Sigmoid colon (tissue), 3 donors: ENCODE measurements around the gene STN1.

Experiments
- POLR2A ChIP-seq, 2 donors: fragments of 450-650 bp; IDR thresholded peaks; one replicate each; pipeline ENCODE4 v1.6.1; 2016; ENCODE audit warnings: antibody characterized with exemption in 2 of 2, mild to moderate bottlenecking in 2 of 2, moderate library complexity in 2 of 2
- TF ChIP-seq, protein P1 (sequence below), 4 experiments: fragments of 450-650 bp in 3 of 4; fragments of 200-600 bp in 1 of 4; IDR thresholded peaks; one replicate each; pipeline ENCODE4 v1.5.1; 2016 to 2019; ENCODE audit warnings: antibody characterized with exemption in 4 of 4, mild to moderate bottlenecking in 3 of 4, moderate library complexity in 2 of 4

DNA sequence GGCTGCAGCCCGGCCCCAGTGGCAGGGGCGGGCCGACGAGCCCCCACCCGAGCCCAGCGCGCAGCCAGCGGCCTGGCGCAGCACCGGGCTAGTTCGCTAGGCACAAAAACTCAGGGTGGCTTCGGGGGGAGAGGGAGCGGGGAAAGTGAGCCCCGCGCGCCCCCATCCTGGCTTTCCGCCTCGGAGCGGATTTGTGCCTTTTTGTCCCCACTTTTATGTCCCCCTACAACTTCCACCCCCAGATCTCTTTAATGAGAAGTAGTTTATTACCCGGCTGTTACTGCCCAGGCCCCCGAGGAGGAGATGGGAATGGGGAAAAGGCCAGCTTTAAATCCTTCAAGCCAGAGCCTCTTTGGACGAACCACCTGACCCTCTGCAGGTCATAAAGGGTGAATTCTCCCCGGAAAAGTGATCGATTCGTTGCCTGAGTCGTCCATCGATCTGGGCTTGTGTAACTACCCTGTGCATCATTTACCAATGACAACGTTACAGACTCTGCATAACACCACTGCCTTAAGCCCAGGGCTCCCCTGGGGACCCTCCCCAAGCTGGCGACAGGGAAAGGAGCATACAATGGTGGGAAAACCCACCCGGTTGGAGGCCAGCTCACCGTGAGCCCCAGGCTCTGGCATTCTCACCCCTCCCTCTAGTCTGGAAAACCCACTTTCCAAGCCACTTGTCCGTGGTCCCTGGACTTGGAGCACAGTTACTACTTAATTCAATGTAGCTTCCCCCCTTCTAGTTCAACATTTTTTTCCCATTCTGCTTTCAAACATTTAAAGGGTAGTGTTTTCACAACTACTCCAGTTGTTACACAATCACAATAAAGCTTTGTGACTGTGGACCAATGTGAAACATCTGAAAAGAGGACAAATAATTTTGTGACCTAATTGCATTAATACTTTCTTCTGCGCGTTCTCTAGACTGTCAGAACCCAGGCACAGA lies 61.9 kb downstream of the STN1 start:
- TF ChIP-seq, protein P1, sequence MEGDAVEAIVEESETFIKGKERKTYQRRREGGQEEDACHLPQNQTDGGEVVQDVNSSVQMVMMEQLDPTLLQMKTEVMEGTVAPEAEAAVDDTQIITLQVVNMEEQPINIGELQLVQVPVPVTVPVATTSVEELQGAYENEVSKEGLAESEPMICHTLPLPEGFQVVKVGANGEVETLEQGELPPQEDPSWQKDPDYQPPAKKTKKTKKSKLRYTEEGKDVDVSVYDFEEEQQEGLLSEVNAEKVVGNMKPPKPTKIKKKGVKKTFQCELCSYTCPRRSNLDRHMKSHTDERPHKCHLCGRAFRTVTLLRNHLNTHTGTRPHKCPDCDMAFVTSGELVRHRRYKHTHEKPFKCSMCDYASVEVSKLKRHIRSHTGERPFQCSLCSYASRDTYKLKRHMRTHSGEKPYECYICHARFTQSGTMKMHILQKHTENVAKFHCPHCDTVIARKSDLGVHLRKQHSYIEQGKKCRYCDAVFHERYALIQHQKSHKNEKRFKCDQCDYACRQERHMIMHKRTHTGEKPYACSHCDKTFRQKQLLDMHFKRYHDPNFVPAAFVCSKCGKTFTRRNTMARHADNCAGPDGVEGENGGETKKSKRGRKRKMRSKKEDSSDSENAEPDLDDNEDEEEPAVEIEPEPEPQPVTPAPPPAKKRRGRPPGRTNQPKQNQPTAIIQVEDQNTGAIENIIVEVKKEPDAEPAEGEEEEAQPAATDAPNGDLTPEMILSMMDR (IDR thresholded peaks at IDR 0.05) = peak in 1 of 4 experiments; percentile 3
- TF ChIP-seq POLR2A (IDR thresholded peaks at IDR 0.05) = no peak
